SK-N-SH treated with all-trans-retinoic acid at 6 μM for 48 hours (cell line): ENCODE measurements around the gene RPRD1A.

ENCODE experiments used
- PATZ1 ChIP-seq: fragments of 250-450 bp; sonication (Bioruptor Pico); IDR thresholded peaks from 2 replicates; pipeline ENCODE4 v1.8.0; 2020; ENCODE audit warnings: mild to moderate bottlenecking, moderate library complexity, borderline replicate concordance
- PPARA ChIP-seq: fragments of 250-450 bp; sonication (Bioruptor Pico); IDR thresholded peaks from 2 replicates; pipeline ENCODE4 v1.5.0; 2020; ENCODE audit warnings: mild to moderate bottlenecking, borderline replicate concordance
- SNAI2 ChIP-seq: fragments of 250-450 bp; sonication (Bioruptor Pico); IDR thresholded peaks from 2 replicates; pipeline ENCODE4 v1.5.0; 2020; ENCODE audit warnings: mild to moderate bottlenecking, moderate library complexity
- ZFP3 ChIP-seq: fragments of 250-450 bp; sonication (Bioruptor Pico); IDR thresholded peaks from 2 replicates; pipeline ENCODE4 v1.5.0; 2020; ENCODE audit warnings: mild to moderate bottlenecking, moderate library complexity
- ZFP30 ChIP-seq: fragments of 450-650 bp; formaldehyde crosslinking; IDR thresholded peaks from 2 replicates; pipeline ENCODE4 v1.5.0; 2022; ENCODE audit warnings: mild to moderate bottlenecking, moderate library complexity
- ZNF8 ChIP-seq: fragments of 450-650 bp; formaldehyde crosslinking; IDR thresholded peaks from 2 replicates; pipeline ENCODE4 v1.5.0; 2020; ENCODE audit warnings: mild to moderate bottlenecking, moderate library complexity

DNA sequence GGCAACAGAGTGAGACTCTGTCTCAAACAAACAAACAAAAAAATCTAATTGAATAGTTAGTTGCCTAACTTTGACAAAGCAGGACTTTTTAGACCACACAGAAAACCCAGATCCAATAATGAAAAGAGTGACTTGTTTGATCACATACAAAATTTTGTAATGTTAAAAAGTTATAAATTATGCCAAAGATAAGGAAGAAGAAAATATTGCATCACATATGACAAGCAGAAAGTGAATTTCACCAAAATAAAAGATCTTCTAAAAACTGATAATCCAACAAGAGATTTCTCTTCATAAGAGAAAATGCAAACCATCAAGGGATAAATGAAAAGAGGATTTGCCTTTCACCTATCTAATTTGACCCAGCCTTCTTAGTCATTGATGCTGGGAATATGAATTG is 97.7 kb downstream of the RPRD1A start:
- TF ChIP-seq PPARA (CRISPR knock-in tag) (no peak), PATZ1 (CRISPR knock-in tag) (no peak), SNAI2 (CRISPR knock-in tag) (no peak), ZFP30 (CRISPR knock-in tag) (no peak), ZNF8 (CRISPR knock-in tag) (no peak), ZFP3 (no peak)
